Neutrophil (primary cell): Measurements from ENCODE around the gene PDE6A.

Experiments used
- H3K27ac ChIP-seq: fragments of 200-600 bp; sonication (generic); 2 replicates; pipeline ENCODE4 v1.5.1; 2016; ENCODE audit warnings: mild to moderate bottlenecking, moderate library complexity
- H3K27me3 ChIP-seq: fragments of 200-600 bp; sonication (generic); 2 replicates; pipeline ENCODE4 v1.6.0; 2016; ENCODE audit warnings: mild to moderate bottlenecking
- H3K36me3 ChIP-seq: fragments of 200-600 bp; sonication (generic); 2 replicates; pipeline ENCODE4 v1.5.1; 2017
- H3K4me1 ChIP-seq, 2 experiments: fragments of 200-600 bp in 1 of 2; sonication (generic) in 1 of 2; 1 replicate in 1 of 2; 2 replicates in 1 of 2; pipeline versions ENCODE4 v1.5.1 to v1.6.1; 2013 to 2016; ENCODE audit warnings: low read depth in 1 of 2, low read length in 1 of 2, mild to moderate bottlenecking in 1 of 2, moderate library complexity in 1 of 2; ENCODE audit not compliant: control insufficient read depth in 1 of 2, insufficient read depth in 1 of 2
- H3K4me3 ChIP-seq, 2 experiments: fragments of 200-600 bp in 1 of 2; sonication (generic) in 1 of 2; 1 replicate in 1 of 2; 2 replicates in 1 of 2; pipeline ENCODE4 v1.5.1; 2013 to 2016; ENCODE audit warnings: low read depth in 1 of 2, low read length in 1 of 2, mild to moderate bottlenecking in 1 of 2, moderate library complexity in 1 of 2
- H3K9me3 ChIP-seq: fragments of 200-600 bp; sonication (generic); 2 replicates; pipeline ENCODE4 v1.5.1; 2016
- TF ChIP-seq, protein P1 (sequence below): fragments of 200-600 bp; sonication (generic); IDR thresholded peaks from 2 replicates; pipeline ENCODE4 v1.5.1; 2016; ENCODE audit warnings: antibody characterized with exemption

PDE6A gene

GRCh38 chr5:149959406-149960236, 15.0 kb upstream of the PDE6A start:
- H3K36me3 ChIP-seq: no peaks in the 10 kb centered on the region
- no peaks in the 10 kb centered on the region for H3K27me3 ChIP-seq
- peak overlapping the region; percentile 85 for H3K27ac ChIP-seq
- peaks cover 21 to 22% of the 10 kb centered on the region in 2 experiments for H3K4me1 ChIP-seq
- H3K9me3 ChIP-seq: no peaks in the 10 kb centered on the region
- H3K4me3 ChIP-seq: peak overlapping the region; percentile 85 to 95
- TF ChIP-seq, protein P1, sequence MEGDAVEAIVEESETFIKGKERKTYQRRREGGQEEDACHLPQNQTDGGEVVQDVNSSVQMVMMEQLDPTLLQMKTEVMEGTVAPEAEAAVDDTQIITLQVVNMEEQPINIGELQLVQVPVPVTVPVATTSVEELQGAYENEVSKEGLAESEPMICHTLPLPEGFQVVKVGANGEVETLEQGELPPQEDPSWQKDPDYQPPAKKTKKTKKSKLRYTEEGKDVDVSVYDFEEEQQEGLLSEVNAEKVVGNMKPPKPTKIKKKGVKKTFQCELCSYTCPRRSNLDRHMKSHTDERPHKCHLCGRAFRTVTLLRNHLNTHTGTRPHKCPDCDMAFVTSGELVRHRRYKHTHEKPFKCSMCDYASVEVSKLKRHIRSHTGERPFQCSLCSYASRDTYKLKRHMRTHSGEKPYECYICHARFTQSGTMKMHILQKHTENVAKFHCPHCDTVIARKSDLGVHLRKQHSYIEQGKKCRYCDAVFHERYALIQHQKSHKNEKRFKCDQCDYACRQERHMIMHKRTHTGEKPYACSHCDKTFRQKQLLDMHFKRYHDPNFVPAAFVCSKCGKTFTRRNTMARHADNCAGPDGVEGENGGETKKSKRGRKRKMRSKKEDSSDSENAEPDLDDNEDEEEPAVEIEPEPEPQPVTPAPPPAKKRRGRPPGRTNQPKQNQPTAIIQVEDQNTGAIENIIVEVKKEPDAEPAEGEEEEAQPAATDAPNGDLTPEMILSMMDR: peak; percentile 40

GRCh38 chr5:149957855-149958254, 13.3 kb upstream of the PDE6A start:
- TF ChIP-seq, protein P1: no peak
- H3K36me3 ChIP-seq: no peaks in the 10 kb centered on the region
- no peaks in the 10 kb centered on the region for H3K9me3 ChIP-seq
- H3K4me1 ChIP-seq: peaks cover 21 to 22% of the 10 kb centered on the region in 2 experiments
- H3K27ac ChIP-seq: no peak overlapping the region
- no peak overlapping the region for H3K4me3 ChIP-seq
- no peaks in the 10 kb centered on the region for H3K27me3 ChIP-seq

DNA sequence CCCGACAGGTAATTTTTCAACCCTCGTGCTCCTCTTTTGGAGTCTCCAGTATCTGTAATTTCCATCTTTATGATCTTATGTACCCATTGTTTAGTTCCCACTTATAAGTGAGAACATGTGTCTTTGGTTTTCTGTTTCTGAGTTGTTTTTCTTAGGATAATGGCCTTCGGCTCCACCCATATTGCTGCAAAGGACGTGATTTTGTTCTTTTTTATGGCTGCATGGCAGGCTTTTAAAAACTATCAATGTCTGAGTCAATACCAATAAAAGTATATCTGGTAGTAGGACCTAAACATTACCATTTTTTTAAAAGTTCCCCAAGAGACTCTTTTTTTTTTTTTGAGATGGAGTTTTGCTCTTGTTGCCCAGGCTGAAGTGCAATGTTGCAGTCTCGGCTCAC, 12.1 kb upstream of the PDE6A start:
- Histone ChIP-seq H3K9me3 (no peaks in the 10 kb centered on the region), H3K27ac (no peak overlapping the region), H3K4me3 (no peak overlapping the region), H3K4me1 (peaks cover 21% of the 10 kb centered on the region in 2 experiments), H3K36me3 (no peaks in the 10 kb centered on the region), H3K27me3 (no peaks in the 10 kb centered on the region)
- TF ChIP-seq, protein P1: no peak

DNA sequence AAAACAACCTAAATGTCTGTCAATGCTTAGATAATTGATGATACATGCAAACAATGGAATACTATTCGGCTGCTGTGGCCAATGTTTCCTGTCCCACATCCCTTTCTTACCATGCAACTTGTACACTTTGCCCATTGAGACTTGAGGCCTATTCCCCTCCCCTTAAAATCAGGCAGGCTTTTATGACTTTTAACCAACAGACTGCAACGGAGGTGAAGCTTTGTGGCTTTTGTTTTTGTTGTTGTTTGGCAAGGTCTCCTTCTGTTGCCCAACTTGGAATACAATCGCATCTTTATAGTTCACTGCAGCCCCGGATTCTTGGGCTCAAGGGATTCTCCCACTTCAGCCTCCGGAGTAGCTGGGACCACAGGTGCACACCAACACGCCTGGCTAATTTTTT, 10.2 kb upstream of the PDE6A start:
- H3K9me3 ChIP-seq: no peaks in the 10 kb centered on the region
- no peak overlapping the region for H3K4me3 ChIP-seq
- peaks cover 6 to 7% of the 10 kb centered on the region in 2 experiments for H3K4me1 ChIP-seq
- no peak overlapping the region for H3K27ac ChIP-seq
- H3K36me3 ChIP-seq: no peaks in the 10 kb centered on the region
- TF ChIP-seq, protein P1: no peak
- H3K27me3 ChIP-seq: no peaks in the 10 kb centered on the region

DNA sequence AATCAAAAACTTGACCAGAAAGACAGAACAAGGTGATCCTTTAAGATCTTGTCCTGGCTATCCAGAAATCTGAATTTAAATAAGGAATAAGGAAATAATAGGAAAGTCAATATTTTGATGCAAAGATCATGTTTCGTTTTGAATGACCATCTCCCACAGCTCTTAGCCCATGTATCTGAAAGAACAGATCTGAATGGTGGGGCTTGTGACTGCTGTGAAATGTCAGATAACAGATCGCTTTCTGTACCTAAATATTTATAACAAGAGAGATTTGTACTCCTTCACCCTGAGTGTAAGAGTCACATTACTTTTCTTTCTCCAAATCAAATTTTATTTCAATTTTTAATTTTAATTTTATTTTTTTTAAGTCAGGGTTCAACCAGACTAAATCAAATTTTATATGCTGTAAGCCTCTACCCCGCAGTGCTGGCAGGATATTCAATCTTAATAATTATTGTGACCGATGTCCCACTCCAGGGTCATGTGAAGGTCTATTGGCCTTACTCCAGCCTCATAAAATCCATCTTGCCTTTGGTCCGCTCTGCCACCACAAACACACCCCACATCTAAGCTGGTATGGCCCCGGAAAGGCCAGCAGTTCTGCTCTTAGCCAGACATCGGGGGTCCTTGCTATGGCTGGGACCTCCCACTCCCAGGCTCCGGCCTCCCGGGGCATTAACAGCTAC, 9.0 kb upstream of the PDE6A start:
- H3K4me3 ChIP-seq: no peak overlapping the region
- TF ChIP-seq, protein P1: no peak
- H3K4me1 ChIP-seq: no peaks in the 10 kb centered on the region
- no peak overlapping the region for H3K27ac ChIP-seq
- H3K9me3 ChIP-seq: no peaks in the 10 kb centered on the region
- H3K36me3 ChIP-seq: no peaks in the 10 kb centered on the region
- no peaks in the 10 kb centered on the region for H3K27me3 ChIP-seq
